ENCODE measurements around the gene ZDHHC8. TPM values are rescaled to one million over a fixed set of nuclear protein-coding genes. Genes with fewer than 3 reads are reported as not detected.

The ZDHHC8 gene
- total RNA-seq, 1 experiment from 2014 or later = 51.7 TPM

GRCh38 chr22:20105456-20106204 lies 26.0 kb upstream of the ZDHHC8 start:
- no peak overlapping the region for H3T11ph ChIP-seq (ENCODE audit: low read length)
- H2BK20ac ChIP-seq (ENCODE audit: low read depth, low read length, poor library complexity, severe bottlenecking) = no peak overlapping the region
- no peak overlapping the region; the same call in 1 of the 2 replicates for H3K14ac ChIP-seq (ENCODE audit: insufficient read depth, low read length)
- H3K9ac ChIP-seq (ENCODE audit: extremely low read depth, insufficient read length, low read length) = no peak overlapping the region
- DNase-seq = no peak
- no peak overlapping the region for H3K56ac ChIP-seq (ENCODE audit: insufficient read length, low read depth, low read length)
- no peaks in the 10 kb centered on the region; the same call in 1 of the 2 replicates for H3K27me3 ChIP-seq (ENCODE audit: insufficient read depth, low read length)
- H3K27ac ChIP-seq (ENCODE audit: insufficient read length, low read depth, low read length) = no peak overlapping the region
- H3K36me3 Mint-ChIP-seq (ENCODE audit: insufficient read depth in 1 of 3, low read depth in 3 of 3) = peaks cover 33 to 92% (median 83%) of the 10 kb centered on the region in 3 experiments; a peak in 6 of 7 replicates
- H2AFZ ChIP-seq (ENCODE audit: low read length) = no peak overlapping the region
- no peaks in the 10 kb centered on the region for H3K9me3 ChIP-seq (ENCODE audit: control insufficient read depth, low read depth, low read length)
- no peak overlapping the region for H3K4ac ChIP-seq (ENCODE audit: low read depth, low read length)
- H3K18ac ChIP-seq (ENCODE audit: insufficient read length, low read depth, low read length) = no peak overlapping the region
- no peak overlapping the region for H3K4me2 ChIP-seq (ENCODE audit: insufficient read depth, insufficient read length, low read length)
- no peak overlapping the region for H4K8ac ChIP-seq (replicated peaks; ENCODE audit: insufficient read length, low read depth, low read length)
- no peaks in the 10 kb centered on the region for H3K27me3 Mint-ChIP-seq (ENCODE audit: low read depth)
- peaks cover 5 to 6% of the 10 kb centered on the region in 2 experiments for H3K4me1 Mint-ChIP-seq
- H2AK5ac ChIP-seq (ENCODE audit: insufficient read length, low read length) = no peak overlapping the region
- no peak overlapping the region for H4K5ac ChIP-seq (ENCODE audit: insufficient read length, low read depth, low read length)
- H3K4me3 Mint-ChIP-seq = no peak overlapping the region
- no peak overlapping the region for H2BK12ac ChIP-seq (ENCODE audit: insufficient read length, low read depth, low read length)
- no peak overlapping the region for H4K91ac ChIP-seq (ENCODE audit: insufficient read length, low read depth, low read length)
- H2BK120ac ChIP-seq (ENCODE audit: low read depth, low read length, poor library complexity, severe bottlenecking) = no peak overlapping the region
- WGBS (ENCODE audit: extremely low coverage, insufficient read length, low lambda C conversion rate) = no CpG with 5 or more reads among the region's 7 CpGs
- TF ChIP-seq CTCF (conservative IDR thresholded peaks at IDR 0.05) = no peak
- 0 out of 2 replicates have a peak, but pooled peaks cover 2% of the 10 kb centered on the region for H3K79me2 ChIP-seq (ENCODE audit: insufficient read depth, low read length)
- H3K27ac Mint-ChIP-seq = no peak overlapping the region
- no peaks in the 10 kb centered on the region for H3K23me2 ChIP-seq (ENCODE audit: insufficient read length, low read depth, low read length, poor library complexity, severe bottlenecking)
- no peak overlapping the region for H2BK15ac ChIP-seq (ENCODE audit: low read depth, low read length)
- H3K4me1 ChIP-seq (ENCODE audit: insufficient read depth, low read length) = no peaks in the 10 kb centered on the region
- no peak overlapping the region for H2BK5ac ChIP-seq (ENCODE audit: insufficient read length, low read length)
- no peaks in the 10 kb centered on the region for H3K9me3 Mint-ChIP-seq
- no peaks in the 10 kb centered on the region for H3K79me1 ChIP-seq (ENCODE audit: insufficient read depth, low read depth, low read length, poor library complexity, severe bottlenecking)
- no peaks in the 10 kb centered on the region for H4K20me1 ChIP-seq (ENCODE audit: control insufficient read depth, insufficient read depth, insufficient read length)
- H3K23ac ChIP-seq (ENCODE audit: insufficient read length, low read depth, low read length) = no peak overlapping the region
